Right atrium auricular region (tissue), 2 donors: Measurements from ENCODE around the gene ARHGAP23. TPM values are rescaled to one million over a fixed set of nuclear protein-coding genes. Genes with fewer than 3 reads are reported as not detected.
A peak's percentile ranks its signal among the peaks of the same experiment; 100 is the strongest.

Experiments
- DNase-seq: peaks from one replicate; pipeline ENCODE4 v3.0.0-alpha.2; 2019; ENCODE audit warnings: low spot score
- H3K27ac ChIP-seq, 2 donors: fragments of 200-600 bp; sonication (generic); 1 replicate in 1 of 2; 2 replicates in 1 of 2; pipeline ENCODE4 v1.5.1; 2016 to 2019
- H3K27me3 ChIP-seq, 2 donors: fragments of 200-600 bp; sonication (generic); one replicate each; pipeline versions ENCODE4 v1.5.1 to v1.6.0; 2017 to 2019
- H3K36me3 ChIP-seq: fragments of 200-600 bp; sonication (generic); one replicate; pipeline ENCODE4 v1.5.1; 2016
- H3K4me1 ChIP-seq, 2 donors: fragments of 200-600 bp; sonication (generic); one replicate each; pipeline versions ENCODE4 v1.5.1 to v1.6.0; 2017 to 2019
- H3K4me3 ChIP-seq, 2 donors: fragments of 200-600 bp; sonication (generic); 1 replicate in 1 of 2; 2 replicates in 1 of 2; pipeline ENCODE4 v1.5.1; 2017 to 2019; ENCODE audit warnings: mild to moderate bottlenecking in 1 of 2, moderate library complexity in 1 of 2
- H3K9me3 ChIP-seq, 2 donors: fragments of 200-600 bp; sonication (generic); one replicate each; pipeline ENCODE4 v1.5.1; 2019
- total RNA-seq, 2 donors: library from RNA; depleted of rRNA; stranded (reverse); fragments of >200 nt; gene quantifications; one replicate each; pipeline ENCODE4 v1.1.0, GENCODE V29; 2016
- TF ChIP-seq, protein P1 (sequence below), 2 donors: fragments of 200-600 bp; sonication (generic); IDR thresholded peaks; one replicate each; pipeline ENCODE4 v1.5.1; 2019; ENCODE audit warnings: antibody characterized with exemption in 2 of 2

ARHGAP23 gene
- total RNA-seq, 2 donors from 2014 or later = 59.9 to 95.6 TPM

DNA sequence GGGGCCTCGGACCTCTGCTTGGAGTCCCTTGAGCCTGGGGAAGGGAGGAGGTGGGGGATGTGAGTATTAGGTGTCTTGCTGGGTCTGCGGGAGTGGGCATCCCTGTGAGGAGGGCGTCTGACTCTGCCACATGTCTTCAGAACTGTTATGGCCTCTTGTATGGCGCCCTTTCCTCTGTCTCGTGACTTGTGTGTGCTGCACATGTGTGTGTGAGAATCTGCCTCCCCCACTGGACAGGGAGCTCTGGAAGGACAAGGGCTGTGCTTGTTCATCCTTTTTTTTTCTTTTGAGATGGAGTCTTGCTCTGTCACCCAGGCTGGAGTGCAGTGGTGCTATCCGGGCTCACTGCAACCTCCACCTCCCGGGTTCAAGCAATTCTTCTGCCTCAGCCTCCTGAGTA, 33.4 kb downstream of the ARHGAP23 start:
- Histone ChIP-seq H3K9me3 (no peaks in the 10 kb centered on the region), H3K36me3 (peaks cover 61% of the 10 kb centered on the region), H3K27ac (peak overlapping the region in 1 of 2 donors; percentile 43), H3K4me3 (no peak overlapping the region), H3K27me3 (no peaks in the 10 kb centered on the region), H3K4me1 (peaks cover 0 to 90% of the 10 kb centered on the region in 2 donors)
- TF ChIP-seq, protein P1, sequence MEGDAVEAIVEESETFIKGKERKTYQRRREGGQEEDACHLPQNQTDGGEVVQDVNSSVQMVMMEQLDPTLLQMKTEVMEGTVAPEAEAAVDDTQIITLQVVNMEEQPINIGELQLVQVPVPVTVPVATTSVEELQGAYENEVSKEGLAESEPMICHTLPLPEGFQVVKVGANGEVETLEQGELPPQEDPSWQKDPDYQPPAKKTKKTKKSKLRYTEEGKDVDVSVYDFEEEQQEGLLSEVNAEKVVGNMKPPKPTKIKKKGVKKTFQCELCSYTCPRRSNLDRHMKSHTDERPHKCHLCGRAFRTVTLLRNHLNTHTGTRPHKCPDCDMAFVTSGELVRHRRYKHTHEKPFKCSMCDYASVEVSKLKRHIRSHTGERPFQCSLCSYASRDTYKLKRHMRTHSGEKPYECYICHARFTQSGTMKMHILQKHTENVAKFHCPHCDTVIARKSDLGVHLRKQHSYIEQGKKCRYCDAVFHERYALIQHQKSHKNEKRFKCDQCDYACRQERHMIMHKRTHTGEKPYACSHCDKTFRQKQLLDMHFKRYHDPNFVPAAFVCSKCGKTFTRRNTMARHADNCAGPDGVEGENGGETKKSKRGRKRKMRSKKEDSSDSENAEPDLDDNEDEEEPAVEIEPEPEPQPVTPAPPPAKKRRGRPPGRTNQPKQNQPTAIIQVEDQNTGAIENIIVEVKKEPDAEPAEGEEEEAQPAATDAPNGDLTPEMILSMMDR (IDR thresholded peaks at IDR 0.05) = no peak
- DNase-seq = no peak

DNA sequence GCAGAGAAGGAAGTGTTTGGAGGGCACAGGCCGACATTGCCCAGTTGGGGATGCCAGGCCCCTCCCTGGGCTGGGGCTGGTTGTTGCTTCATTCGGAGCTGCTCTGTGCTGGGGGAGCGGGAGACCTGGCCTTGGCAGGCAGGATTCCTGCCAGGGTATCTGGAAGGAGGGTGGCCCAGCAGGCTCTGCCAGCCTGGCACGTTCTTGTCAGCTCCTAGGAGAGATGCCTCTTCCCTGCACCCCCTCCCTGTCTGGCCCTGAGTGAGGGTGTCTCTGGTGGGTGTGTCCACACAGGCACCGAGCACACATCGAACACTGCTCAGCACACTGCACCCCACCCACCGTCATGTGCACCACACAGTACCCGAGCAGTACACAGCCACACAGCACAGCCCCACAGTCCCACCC, 35.2 kb downstream of the ARHGAP23 start:
- DNase-seq = no peak
- H3K27me3 ChIP-seq = no peaks in the 10 kb centered on the region
- H3K4me3 ChIP-seq = no peak overlapping the region
- peaks cover 72% of the 10 kb centered on the region for H3K36me3 ChIP-seq
- TF ChIP-seq, protein P1 (IDR thresholded peaks at IDR 0.05) = no peak
- no peaks in the 10 kb centered on the region for H3K9me3 ChIP-seq
- peaks cover 0 to 81% of the 10 kb centered on the region in 2 donors for H3K4me1 ChIP-seq
- peak overlapping the region; percentile 95 to 99 for H3K27ac ChIP-seq

DNA sequence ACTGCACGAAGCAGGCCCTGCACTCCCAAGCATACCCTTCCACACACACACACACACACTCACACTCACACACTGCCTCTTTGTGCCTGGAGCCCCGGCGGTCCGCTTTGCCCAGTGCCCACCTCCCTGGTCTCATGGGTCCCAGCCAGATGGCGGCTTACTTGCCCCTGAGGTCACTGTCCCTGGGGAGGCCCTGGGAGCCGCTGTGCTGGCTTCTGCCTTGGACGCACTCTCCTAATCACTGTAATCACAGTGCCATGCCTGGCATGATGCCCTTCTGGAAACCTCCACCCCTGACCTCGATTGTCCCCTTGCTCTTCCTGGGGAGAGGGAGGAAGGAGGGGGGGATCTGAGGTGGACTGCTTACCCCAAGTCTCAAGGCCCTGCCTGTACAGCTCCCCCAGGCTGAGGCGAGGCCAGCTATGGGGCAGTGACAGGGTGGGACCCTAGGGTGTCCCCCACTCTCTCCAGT, 36.0 kb downstream of the ARHGAP23 start:
- DNase-seq = no peak
- TF ChIP-seq, protein P1 (IDR thresholded peaks at IDR 0.05) = no peak
- Histone ChIP-seq H3K27me3 (no peaks in the 10 kb centered on the region), H3K36me3 (peaks cover 72% of the 10 kb centered on the region), H3K4me1 (peaks cover 0 to 80% of the 10 kb centered on the region in 2 donors), H3K4me3 (peak overlapping the region in 1 of 2 donors; percentile 55), H3K9me3 (no peaks in the 10 kb centered on the region), H3K27ac (peak overlapping the region; percentile 95 to 99)

DNA sequence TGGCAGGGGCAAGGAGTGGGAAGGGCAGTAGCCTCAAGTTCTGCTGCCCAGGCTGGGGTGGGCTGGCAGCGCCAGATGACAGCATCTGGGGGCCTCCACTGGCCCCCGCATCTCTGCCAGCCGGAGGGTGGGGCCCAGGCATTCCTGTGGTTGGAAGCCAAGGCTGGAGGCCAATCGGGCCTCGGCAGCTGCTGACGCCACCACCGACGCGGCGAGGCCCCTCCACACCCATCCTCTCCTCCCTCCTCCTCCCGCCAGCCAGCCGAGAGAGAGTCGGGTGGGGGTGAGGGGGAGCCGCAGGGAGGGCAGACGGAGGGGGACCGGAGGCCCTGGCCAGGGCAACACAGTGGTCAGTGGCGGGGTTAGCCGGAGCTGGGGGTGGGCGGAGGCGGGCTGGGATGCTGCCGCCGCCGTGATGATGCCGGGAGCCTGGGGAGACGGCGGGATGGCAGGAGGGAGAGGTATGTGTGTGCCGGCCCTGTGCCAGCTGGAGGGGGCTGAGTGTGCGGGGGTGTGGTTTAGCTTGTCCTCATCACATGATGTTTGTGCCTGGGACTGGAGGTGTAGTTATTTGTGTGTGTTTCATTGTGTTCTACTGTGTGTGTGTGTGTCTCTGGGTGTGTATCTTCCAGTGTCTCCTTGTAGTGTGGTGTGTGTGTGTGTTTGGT, 36.6 kb downstream of the ARHGAP23 start:
- H3K4me3 ChIP-seq = peak overlapping the region; percentile 53 to 55
- H3K9me3 ChIP-seq = no peaks in the 10 kb centered on the region
- no peaks in the 10 kb centered on the region for H3K27me3 ChIP-seq
- peaks cover 0 to 80% of the 10 kb centered on the region in 2 donors for H3K4me1 ChIP-seq
- TF ChIP-seq, protein P1 (IDR thresholded peaks at IDR 0.05) = no peak
- peak; percentile 93 for DNase-seq
- peak overlapping the region; percentile 95 to 99 for H3K27ac ChIP-seq
- peaks cover 72% of the 10 kb centered on the region for H3K36me3 ChIP-seq

DNA sequence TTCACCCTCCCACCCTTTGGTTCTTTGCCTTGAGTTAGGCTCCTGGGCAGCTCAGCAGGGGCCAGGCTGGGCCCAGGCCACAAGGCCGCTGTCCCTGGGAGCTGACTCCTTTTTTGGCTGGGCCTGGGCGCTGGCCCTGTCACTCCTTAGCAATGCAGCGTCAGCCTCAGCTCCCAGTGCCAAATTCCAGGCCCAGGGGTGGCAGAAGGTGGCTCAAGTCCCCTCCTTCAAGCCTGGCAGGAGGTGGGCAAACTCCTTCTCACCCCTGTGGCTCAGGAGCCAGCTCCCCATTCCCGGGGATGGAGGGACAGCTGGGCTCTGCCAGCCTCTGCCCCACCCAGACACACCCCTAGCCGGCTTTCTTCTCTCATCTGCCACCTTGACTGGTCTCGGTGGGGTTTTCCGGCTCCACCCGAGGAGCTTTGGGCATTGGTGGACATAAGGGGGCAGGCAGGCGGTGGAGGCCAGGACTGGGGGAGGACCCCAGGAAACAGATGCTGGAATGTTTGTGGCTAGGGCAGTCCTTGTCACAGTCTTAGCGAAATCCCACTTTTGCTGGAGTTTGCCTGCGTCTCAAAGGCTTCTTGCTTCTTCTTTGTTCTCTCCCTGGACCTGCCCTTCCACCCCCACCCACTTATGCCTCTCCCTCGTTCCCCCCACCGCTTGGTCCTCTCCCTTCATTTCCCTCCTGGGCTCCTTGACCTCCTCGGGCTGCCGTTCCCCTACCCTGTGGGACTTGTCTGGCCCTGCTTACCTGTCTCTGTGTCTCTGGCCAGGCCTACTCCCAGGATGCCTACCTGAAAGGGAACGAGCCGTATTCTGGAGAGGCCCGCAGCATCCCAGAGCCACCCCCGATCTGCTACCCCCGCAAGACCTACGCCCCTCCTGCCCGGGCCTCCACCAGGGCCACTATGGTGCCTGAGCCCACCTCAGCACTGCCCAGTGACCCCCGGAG, 37.4 kb downstream of the ARHGAP23 start:
- peaks cover 68% of the 10 kb centered on the region for H3K36me3 ChIP-seq
- no peaks in the 10 kb centered on the region for H3K27me3 ChIP-seq
- peak; percentile 87 for DNase-seq
- peak overlapping the region; percentile 53 to 55 for H3K4me3 ChIP-seq
- peaks cover 0 to 74% of the 10 kb centered on the region in 2 donors for H3K4me1 ChIP-seq
- TF ChIP-seq, protein P1 (IDR thresholded peaks at IDR 0.05) = no peak
- no peaks in the 10 kb centered on the region for H3K9me3 ChIP-seq
- peak overlapping the region; percentile 95 to 99 for H3K27ac ChIP-seq
